WTC11 (cell line): ENCODE measurements around the gene IQCE. TPM values are rescaled to one million over a fixed set of nuclear protein-coding genes. Genes with fewer than 3 reads are reported as not detected.
A peak's percentile ranks its signal among the peaks of the same experiment; 100 is the strongest.

Experiments
- ATAC-seq: fragments of 200-7000 bp; cut with Tn5 transposase; 2 replicates; pipeline ENCODE4 v1.10.0; 2021; ENCODE audit warnings: mild to moderate bottlenecking, moderate library complexity
- CTCF ChIA-PET: fragments of 300-600 bp; sonication (Branson Sonifier 250); formaldehyde crosslinking; loops from one replicate; lab custom pipeline; 2021; ENCODE audit warnings: antibody characterized with exemption; lab: Charles Lee
- POLR2A ChIA-PET: fragments of 350-600 bp; sonication (Branson Sonifier 250); formaldehyde crosslinking; loops from one replicate; lab custom pipeline; 2021; ENCODE audit warnings: antibody characterized with exemption; lab: Charles Lee
- DNase-seq: peaks from one replicate; pipeline ENCODE4 v3.0.0; 2021; ENCODE audit warnings: low spot score
- H3K27ac Mint-ChIP-seq: 2 replicates; pipeline ENCODE4 v1.8.0; 2021; ENCODE audit warnings: mixed read lengths
- H3K27me3 Mint-ChIP-seq: 2 replicates; pipeline ENCODE4 v1.8.0; 2021; ENCODE audit warnings: low read depth, mild to moderate bottlenecking, moderate library complexity, mixed read lengths
- H3K36me3 Mint-ChIP-seq: 2 replicates; pipeline ENCODE4 v1.8.0; 2021; ENCODE audit warnings: mixed read lengths
- H3K4me1 Mint-ChIP-seq: 2 replicates; pipeline ENCODE4 v1.8.0; 2022; ENCODE audit warnings: mixed read lengths
- H3K4me3 Mint-ChIP-seq: 2 replicates; pipeline ENCODE4 v1.8.0; 2021; ENCODE audit warnings: mild to moderate bottlenecking, moderate library complexity, mixed read lengths
- H3K9me3 Mint-ChIP-seq: 2 replicates; pipeline ENCODE4 v1.8.0; 2021; ENCODE audit warnings: mixed read lengths
- ATF2 ChIP-seq: sonication (generic); formaldehyde crosslinking; IDR thresholded peaks from 2 replicates; pipeline ENCODE4 v1.8.1; 2022; ENCODE audit warnings: low read depth, missing genetic modification reagents, borderline replicate concordance
- ATF3 ChIP-seq: sonication (generic); formaldehyde crosslinking; conservative IDR thresholded peaks from 2 replicates; pipeline ENCODE4 v1.8.1; 2022; ENCODE audit warnings: mild to moderate bottlenecking, missing genetic modification reagents
- CDX4 ChIP-seq: fragments of 250-450 bp; sonication (Bioruptor Pico); IDR thresholded peaks from 2 replicates; pipeline ENCODE4 v1.9.0; 2021; ENCODE audit warnings: moderate library complexity, mild to moderate bottlenecking, inconsistent platforms, borderline replicate concordance
- CREB1 ChIP-seq: sonication (generic); formaldehyde crosslinking; IDR thresholded peaks from 2 replicates; pipeline ENCODE4 v1.8.0; 2023; ENCODE audit warnings: mild to moderate bottlenecking, missing genetic modification reagents
- EMX1 ChIP-seq: fragments of 250-450 bp; sonication (Bioruptor Pico); IDR thresholded peaks from 2 replicates; pipeline ENCODE4 v1.8.0; 2021; ENCODE audit warnings: mild to moderate bottlenecking
- FOXJ3 ChIP-seq: sonication (generic); formaldehyde crosslinking; IDR thresholded peaks from 2 replicates; pipeline ENCODE4 v1.9.0; 2021; ENCODE audit warnings: missing genetic modification reagents, mild to moderate bottlenecking, borderline replicate concordance
- FOXP4 ChIP-seq: sonication (generic); formaldehyde crosslinking; IDR thresholded peaks from 2 replicates; pipeline ENCODE4 v1.8.0; 2022; ENCODE audit warnings: mild to moderate bottlenecking, missing genetic modification reagents
- HMGA2 ChIP-seq: fragments of 250-450 bp; sonication (Bioruptor Pico); IDR thresholded peaks from 2 replicates; pipeline ENCODE4 v1.4.0; 2021; ENCODE audit warnings: mild to moderate bottlenecking, moderate library complexity
- MAX ChIP-seq: sonication (generic); formaldehyde crosslinking; IDR thresholded peaks from 2 replicates; pipeline ENCODE4 v1.8.0; 2022; ENCODE audit warnings: mild to moderate bottlenecking, missing genetic modification reagents
- NFATC4 ChIP-seq: fragments of 250-450 bp; sonication (Bioruptor Pico); IDR thresholded peaks from 2 replicates; pipeline ENCODE4 v1.9.0; 2021; ENCODE audit warnings: mild to moderate bottlenecking
- NR3C1 ChIP-seq: sonication (generic); formaldehyde crosslinking; conservative IDR thresholded peaks from 2 replicates; pipeline ENCODE4 v1.8.1; 2023; ENCODE audit warnings: low read depth, mild to moderate bottlenecking, missing genetic modification reagents
- TEAD1 ChIP-seq: sonication (generic); formaldehyde crosslinking; IDR thresholded peaks from 2 replicates; pipeline ENCODE4 v1.8.0; 2022; ENCODE audit warnings: mild to moderate bottlenecking, missing genetic modification reagents
- TEAD4 ChIP-seq: sonication (generic); formaldehyde crosslinking; IDR thresholded peaks from 2 replicates; pipeline ENCODE4 v1.8.0; 2022; ENCODE audit warnings: mild to moderate bottlenecking, missing genetic modification reagents
- ZNF138 ChIP-seq: sonication (generic); formaldehyde crosslinking; conservative IDR thresholded peaks from 2 replicates; pipeline ENCODE4 v1.8.1; 2022; ENCODE audit warnings: mild to moderate bottlenecking, moderate library complexity, missing genetic modification reagents
- ZNF671 ChIP-seq: fragments of 250-450 bp; sonication (Bioruptor Pico); IDR thresholded peaks from 2 replicates; pipeline ENCODE4 v1.8.0; 2021; ENCODE audit warnings: mild to moderate bottlenecking
- total RNA-seq: library from RNA; stranded (reverse); gene quantifications from 3 replicates; pipeline ENCODE4 v1.2.3, GENCODE V29; 2021
- TF ChIP-seq, protein P1 (sequence below): sonication (generic); formaldehyde crosslinking; IDR thresholded peaks from 2 replicates; pipeline ENCODE4 v1.8.0; 2022; ENCODE audit warnings: missing genetic modification reagents
- TF ChIP-seq, protein P2 (sequence below): sonication (generic); formaldehyde crosslinking; IDR thresholded peaks from 2 replicates; pipeline ENCODE4 v1.8.1; 2023; ENCODE audit warnings: mild to moderate bottlenecking, missing genetic modification reagents
- TF ChIP-seq, protein P3 (sequence below): fragments of 250-450 bp; sonication (Bioruptor Pico); conservative IDR thresholded peaks from 2 replicates; pipeline ENCODE4 v1.9.0; 2021; ENCODE audit warnings: mild to moderate bottlenecking
- TF ChIP-seq, protein P4 (sequence below): sonication (generic); formaldehyde crosslinking; IDR thresholded peaks from 2 replicates; pipeline ENCODE4 v1.8.0; 2023; ENCODE audit warnings: mild to moderate bottlenecking, missing genetic modification reagents

IQCE gene
- total RNA-seq, 1 experiment from 2014 or later = 4.4 TPM

DNA sequence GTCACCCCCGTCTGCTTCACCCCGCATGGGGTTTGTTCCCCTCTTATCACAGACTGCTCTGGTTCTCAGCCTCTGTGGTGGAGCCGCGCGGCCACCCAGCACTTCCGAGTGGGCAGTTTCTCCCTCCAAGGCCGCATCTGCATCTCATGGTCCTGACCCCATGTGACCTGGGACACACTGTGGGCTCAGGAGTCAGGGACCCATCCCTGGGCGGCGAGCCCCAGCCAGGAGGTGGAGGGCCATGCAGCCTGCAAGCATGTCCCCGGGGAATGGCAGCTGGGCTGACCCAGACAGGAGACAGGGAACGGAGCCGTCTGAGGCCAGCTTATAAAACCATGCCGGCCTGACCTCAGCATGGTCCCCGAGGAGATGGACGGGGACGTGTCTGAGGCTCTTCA lies 47.8 kb downstream of the IQCE start (continued):
- TF ChIP-seq, protein P1, sequence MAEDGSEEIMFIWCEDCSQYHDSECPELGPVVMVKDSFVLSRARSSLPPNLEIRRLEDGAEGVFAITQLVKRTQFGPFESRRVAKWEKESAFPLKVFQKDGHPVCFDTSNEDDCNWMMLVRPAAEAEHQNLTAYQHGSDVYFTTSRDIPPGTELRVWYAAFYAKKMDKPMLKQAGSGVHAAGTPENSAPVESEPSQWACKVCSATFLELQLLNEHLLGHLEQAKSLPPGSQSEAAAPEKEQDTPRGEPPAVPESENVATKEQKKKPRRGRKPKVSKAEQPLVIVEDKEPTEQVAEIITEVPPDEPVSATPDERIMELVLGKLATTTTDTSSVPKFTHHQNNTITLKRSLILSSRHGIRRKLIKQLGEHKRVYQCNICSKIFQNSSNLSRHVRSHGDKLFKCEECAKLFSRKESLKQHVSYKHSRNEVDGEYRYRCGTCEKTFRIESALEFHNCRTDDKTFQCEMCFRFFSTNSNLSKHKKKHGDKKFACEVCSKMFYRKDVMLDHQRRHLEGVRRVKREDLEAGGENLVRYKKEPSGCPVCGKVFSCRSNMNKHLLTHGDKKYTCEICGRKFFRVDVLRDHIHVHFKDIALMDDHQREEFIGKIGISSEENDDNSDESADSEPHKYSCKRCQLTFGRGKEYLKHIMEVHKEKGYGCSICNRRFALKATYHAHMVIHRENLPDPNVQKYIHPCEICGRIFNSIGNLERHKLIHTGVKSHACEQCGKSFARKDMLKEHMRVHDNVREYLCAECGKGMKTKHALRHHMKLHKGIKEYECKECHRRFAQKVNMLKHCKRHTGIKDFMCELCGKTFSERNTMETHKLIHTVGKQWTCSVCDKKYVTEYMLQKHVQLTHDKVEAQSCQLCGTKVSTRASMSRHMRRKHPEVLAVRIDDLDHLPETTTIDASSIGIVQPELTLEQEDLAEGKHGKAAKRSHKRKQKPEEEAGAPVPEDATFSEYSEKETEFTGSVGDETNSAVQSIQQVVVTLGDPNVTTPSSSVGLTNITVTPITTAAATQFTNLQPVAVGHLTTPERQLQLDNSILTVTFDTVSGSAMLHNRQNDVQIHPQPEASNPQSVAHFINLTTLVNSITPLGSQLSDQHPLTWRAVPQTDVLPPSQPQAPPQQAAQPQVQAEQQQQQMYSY (CRISPR knock-in tag) = no peak
- TF ChIP-seq NFATC4 (CRISPR knock-in tag) (no peak), NR3C1 (no peak), HMGA2 (CRISPR knock-in tag) (no peak), TEAD1 (CRISPR knock-in tag) (no peak), FOXP4 (CRISPR knock-in tag) (no peak), CDX4 (CRISPR knock-in tag) (no peak)
- TF ChIP-seq, protein P2, sequence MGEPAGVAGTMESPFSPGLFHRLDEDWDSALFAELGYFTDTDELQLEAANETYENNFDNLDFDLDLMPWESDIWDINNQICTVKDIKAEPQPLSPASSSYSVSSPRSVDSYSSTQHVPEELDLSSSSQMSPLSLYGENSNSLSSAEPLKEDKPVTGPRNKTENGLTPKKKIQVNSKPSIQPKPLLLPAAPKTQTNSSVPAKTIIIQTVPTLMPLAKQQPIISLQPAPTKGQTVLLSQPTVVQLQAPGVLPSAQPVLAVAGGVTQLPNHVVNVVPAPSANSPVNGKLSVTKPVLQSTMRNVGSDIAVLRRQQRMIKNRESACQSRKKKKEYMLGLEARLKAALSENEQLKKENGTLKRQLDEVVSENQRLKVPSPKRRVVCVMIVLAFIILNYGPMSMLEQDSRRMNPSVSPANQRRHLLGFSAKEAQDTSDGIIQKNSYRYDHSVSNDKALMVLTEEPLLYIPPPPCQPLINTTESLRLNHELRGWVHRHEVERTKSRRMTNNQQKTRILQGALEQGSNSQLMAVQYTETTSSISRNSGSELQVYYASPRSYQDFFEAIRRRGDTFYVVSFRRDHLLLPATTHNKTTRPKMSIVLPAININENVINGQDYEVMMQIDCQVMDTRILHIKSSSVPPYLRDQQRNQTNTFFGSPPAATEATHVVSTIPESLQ (CRISPR knock-in tag) = no peak

DNA sequence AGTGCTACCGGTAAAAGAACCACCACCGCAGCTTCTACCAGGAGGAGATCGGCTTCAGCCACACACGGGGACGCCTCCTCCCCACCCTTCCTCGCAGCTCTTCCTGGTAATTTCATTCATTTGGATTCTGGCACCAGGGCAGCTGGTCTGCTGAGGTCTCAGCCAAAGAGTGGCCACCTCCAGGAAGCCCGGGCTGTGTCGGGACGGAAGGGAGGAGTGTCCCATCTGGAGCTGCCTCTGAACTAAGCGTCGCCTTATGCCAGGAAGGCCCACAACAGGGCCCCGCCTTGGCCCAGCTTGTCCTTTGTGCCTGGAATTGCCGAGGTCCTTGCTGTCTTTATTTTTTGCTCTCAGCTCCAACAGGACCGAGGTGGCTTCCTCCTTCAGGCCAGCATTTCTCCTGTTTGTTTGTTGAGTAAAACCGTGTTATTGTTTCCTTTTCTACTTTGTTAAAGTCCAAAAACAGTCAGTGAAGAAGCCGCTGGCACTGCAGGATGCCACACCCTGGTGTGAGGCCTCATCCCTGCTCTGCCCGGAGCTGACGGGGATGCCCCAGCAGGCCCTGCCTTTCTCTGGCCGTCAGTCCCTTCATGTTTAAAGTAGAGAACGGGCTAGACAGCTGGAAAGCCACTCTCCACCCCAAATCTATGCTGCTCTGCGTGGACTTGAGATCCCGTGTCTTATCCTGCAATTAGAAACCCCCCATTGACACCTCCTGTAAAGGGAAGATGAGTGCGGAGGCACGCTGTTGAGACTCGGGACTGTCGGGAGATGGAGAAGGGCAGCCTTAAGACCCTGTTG lies 48.5 kb downstream of the IQCE start:
- CTCF ChIA-PET = interaction anchor here (0.9 to 3.5 kb wide), 9 partner anchors 11 to 102 kb away, joined by 3 to 16 read pairs (median 4); no protein-coding TSS in a partner anchor
- DNase-seq = no peak
- TF ChIP-seq ZNF671 (CRISPR knock-in tag) (no peak), ATF3 (CRISPR knock-in tag) (no peak), TEAD1 (CRISPR knock-in tag) (no peak), MAX (CRISPR knock-in tag) (no peak), FOXJ3 (no peak), ZNF138 (no peak), TEAD4 (CRISPR knock-in tag) (no peak), EMX1 (CRISPR knock-in tag) (no peak), ATF2 (CRISPR knock-in tag) (no peak), CREB1 (no peak)
- TF ChIP-seq, protein P3, sequence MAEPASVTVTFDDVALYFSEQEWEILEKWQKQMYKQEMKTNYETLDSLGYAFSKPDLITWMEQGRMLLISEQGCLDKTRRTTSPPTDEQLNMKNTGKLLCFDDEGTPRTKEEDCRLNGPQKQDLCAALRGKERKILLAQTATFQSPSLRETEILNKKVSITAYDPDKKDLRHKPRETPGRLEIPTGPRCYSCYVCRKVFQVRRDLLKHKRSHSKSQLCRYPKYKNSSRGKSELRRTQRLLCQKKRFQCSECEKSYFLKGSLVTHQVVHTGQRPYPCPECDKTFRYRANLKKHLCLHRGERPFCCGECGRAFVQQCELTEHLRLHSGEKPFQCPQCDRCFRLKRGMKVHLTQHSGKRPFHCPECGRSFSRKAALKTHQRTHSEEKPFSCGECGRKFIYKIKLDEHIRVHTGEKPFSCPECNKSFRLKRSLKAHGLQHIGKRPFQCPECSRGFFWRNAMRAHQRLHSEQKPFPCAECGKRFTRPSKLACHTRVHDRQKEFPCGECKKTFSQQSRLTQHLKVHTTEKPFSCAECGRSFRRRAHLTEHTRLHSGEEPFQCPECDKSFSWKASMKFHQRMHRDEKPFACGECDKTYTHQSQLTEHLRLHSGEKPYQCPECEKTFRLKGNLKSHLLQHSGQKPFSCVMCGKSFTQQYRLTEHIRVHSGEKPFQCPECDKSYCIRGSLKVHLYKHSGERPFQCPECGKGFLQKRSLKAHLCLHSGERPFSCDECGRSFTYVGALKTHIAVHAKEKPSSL = no peak
- TF ChIP-seq, protein P4, sequence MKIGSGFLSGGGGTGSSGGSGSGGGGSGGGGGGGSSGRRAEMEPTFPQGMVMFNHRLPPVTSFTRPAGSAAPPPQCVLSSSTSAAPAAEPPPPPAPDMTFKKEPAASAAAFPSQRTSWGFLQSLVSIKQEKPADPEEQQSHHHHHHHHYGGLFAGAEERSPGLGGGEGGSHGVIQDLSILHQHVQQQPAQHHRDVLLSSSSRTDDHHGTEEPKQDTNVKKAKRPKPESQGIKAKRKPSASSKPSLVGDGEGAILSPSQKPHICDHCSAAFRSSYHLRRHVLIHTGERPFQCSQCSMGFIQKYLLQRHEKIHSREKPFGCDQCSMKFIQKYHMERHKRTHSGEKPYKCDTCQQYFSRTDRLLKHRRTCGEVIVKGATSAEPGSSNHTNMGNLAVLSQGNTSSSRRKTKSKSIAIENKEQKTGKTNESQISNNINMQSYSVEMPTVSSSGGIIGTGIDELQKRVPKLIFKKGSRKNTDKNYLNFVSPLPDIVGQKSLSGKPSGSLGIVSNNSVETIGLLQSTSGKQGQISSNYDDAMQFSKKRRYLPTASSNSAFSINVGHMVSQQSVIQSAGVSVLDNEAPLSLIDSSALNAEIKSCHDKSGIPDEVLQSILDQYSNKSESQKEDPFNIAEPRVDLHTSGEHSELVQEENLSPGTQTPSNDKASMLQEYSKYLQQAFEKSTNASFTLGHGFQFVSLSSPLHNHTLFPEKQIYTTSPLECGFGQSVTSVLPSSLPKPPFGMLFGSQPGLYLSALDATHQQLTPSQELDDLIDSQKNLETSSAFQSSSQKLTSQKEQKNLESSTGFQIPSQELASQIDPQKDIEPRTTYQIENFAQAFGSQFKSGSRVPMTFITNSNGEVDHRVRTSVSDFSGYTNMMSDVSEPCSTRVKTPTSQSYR (CRISPR knock-in tag) = no peak

More for the DNA sequence above, 48.5 kb downstream of the IQCE start:
- H3K4me1 Mint-ChIP-seq = peaks cover 9% of the 10 kb centered on the region
- no peak for ATAC-seq
- no peaks in the 10 kb centered on the region for H3K9me3 Mint-ChIP-seq
- no peaks in the 10 kb centered on the region for H3K36me3 Mint-ChIP-seq
- no peaks in the 10 kb centered on the region for H3K27me3 Mint-ChIP-seq
- H3K4me3 Mint-ChIP-seq = no peak overlapping the region
- POLR2A ChIA-PET = interaction anchor here (1.5 kb wide), 1 partner anchor 24 kb away, joined by 4 read pairs; the partner anchor contains the start of gene TTYH3
- H3K27ac Mint-ChIP-seq = peak overlapping the region; percentile 71
